ENCODE measurements around the gene TMEM132A. TPM values are rescaled to one million over a fixed set of nuclear protein-coding genes. Genes with fewer than 3 reads are reported as not detected.

Gene TMEM132A
- total RNA-seq, 3 donors from 2014 or later, result 2.9 to 11.0 (median 8.5) TPM

- intact Hi-C loops (cut with DNase I; ENCODE audit: low total_unique reads), result no loop called here
- TF ChIP-seq, protein P1, sequence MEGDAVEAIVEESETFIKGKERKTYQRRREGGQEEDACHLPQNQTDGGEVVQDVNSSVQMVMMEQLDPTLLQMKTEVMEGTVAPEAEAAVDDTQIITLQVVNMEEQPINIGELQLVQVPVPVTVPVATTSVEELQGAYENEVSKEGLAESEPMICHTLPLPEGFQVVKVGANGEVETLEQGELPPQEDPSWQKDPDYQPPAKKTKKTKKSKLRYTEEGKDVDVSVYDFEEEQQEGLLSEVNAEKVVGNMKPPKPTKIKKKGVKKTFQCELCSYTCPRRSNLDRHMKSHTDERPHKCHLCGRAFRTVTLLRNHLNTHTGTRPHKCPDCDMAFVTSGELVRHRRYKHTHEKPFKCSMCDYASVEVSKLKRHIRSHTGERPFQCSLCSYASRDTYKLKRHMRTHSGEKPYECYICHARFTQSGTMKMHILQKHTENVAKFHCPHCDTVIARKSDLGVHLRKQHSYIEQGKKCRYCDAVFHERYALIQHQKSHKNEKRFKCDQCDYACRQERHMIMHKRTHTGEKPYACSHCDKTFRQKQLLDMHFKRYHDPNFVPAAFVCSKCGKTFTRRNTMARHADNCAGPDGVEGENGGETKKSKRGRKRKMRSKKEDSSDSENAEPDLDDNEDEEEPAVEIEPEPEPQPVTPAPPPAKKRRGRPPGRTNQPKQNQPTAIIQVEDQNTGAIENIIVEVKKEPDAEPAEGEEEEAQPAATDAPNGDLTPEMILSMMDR (IDR thresholded peaks at IDR 0.05), result no peak
- TF ChIP-seq POLR2AphosphoS5 (IDR thresholded peaks at IDR 0.05) (no peak), POLR2A (IDR thresholded peaks at IDR 0.05) (no peak)
Measured at GRCh38 chr11:60937811-60938210, 13.6 kb downstream of the TMEM132A start.

DNA sequence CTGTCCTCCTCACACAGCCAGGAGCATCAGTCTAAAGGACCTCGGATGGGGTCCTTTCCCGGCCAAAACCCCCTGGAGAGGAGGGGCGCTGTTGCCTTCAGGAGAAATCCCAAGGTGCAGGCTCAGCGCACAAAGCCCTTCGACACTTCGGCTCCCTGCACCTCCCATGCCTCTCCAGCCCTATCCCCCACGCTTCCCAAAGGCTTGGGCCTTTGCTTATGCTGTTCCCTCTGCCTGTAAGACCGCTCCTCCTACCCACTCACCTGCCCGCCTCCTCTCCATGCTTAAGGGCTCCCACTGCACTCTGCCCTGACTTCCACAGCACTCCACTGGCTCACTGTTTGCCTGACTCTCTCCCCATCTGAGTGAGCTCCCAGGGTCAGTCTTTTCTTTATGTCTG is 14.2 kb downstream of the TMEM132A start:
- intact Hi-C loops (cut with DNase I; ENCODE audit: low total_unique reads), result no loop called here
- no peak overlapping the region for H3K27ac ChIP-seq
- H3K36me3 ChIP-seq, result no peaks in the 10 kb centered on the region
- no peak overlapping the region for H3K4me3 ChIP-seq
- H3K9me3 ChIP-seq, result no peaks in the 10 kb centered on the region
- no peaks in the 10 kb centered on the region for H3K27me3 ChIP-seq
- H3K4me1 ChIP-seq, result peaks cover 0 to 8% of the 10 kb centered on the region in 2 donors
- TF ChIP-seq POLR2AphosphoS5 (IDR thresholded peaks at IDR 0.05), result no peak
- TF ChIP-seq POLR2A (IDR thresholded peaks at IDR 0.05), result no peak
- TF ChIP-seq, protein P1 (IDR thresholded peaks at IDR 0.05), result no peak
- DNase-seq (ENCODE audit: low spot score in 2 of 2), result no peak

More at GRCh38 chr11:60937811-60938210, 13.6 kb downstream of the TMEM132A start:
- Histone ChIP-seq H3K4me1 (peaks cover 0 to 8% of the 10 kb centered on the region in 2 donors), H3K4me3 (no peak overlapping the region), H3K27ac (no peak overlapping the region), H3K36me3 (no peaks in the 10 kb centered on the region), H3K9me3 (no peaks in the 10 kb centered on the region), H3K27me3 (no peaks in the 10 kb centered on the region)
- no peak for DNase-seq (ENCODE audit: low spot score in 2 of 2)

- Histone ChIP-seq H3K27ac (no peak overlapping the region), H3K4me1 (peaks cover 0 to 8% of the 10 kb centered on the region in 2 donors), H3K27me3 (no peaks in the 10 kb centered on the region), H3K4me3 (no peak overlapping the region), H3K36me3 (no peaks in the 10 kb centered on the region), H3K9me3 (no peaks in the 10 kb centered on the region)
- DNase-seq (ENCODE audit: low spot score in 2 of 2), result no peak
- intact Hi-C loops (cut with DNase I; ENCODE audit: low total_unique reads), result no loop called here
- TF ChIP-seq POLR2A (IDR thresholded peaks at IDR 0.05) (no peak), POLR2AphosphoS5 (IDR thresholded peaks at IDR 0.05) (no peak)
- TF ChIP-seq, protein P1 (IDR thresholded peaks at IDR 0.05), result no peak
Measured at GRCh38 chr11:60939301-60939700, 15.0 kb downstream of the TMEM132A start.

DNA sequence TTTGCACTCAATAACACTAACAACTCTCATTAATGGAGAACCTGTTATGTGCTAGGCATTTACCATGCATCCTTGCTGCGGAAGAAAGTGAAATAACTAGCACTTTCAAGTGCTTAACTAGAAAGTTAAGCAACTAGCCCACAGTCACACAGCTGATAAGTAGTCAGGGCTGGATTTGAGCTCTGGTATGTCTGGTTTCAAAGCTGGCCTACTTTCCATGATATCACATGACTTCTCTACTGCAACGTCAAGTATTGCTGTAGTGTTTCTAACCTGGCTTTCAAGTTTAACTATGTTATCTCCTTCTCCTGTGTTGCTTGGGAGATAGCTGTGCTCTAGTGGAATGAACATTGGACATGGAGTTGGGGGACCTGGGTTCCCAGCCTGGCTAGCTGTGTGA is 15.6 kb downstream of the TMEM132A start:
- DNase-seq (ENCODE audit: low spot score in 2 of 2), result no peak
- Histone ChIP-seq H3K4me1 (peaks cover 0 to 8% of the 10 kb centered on the region in 2 donors), H3K27ac (no peak overlapping the region), H3K4me3 (no peak overlapping the region), H3K36me3 (no peaks in the 10 kb centered on the region), H3K27me3 (no peaks in the 10 kb centered on the region), H3K9me3 (no peaks in the 10 kb centered on the region)
- TF ChIP-seq POLR2AphosphoS5 (IDR thresholded peaks at IDR 0.05) (no peak), POLR2A (IDR thresholded peaks at IDR 0.05) (no peak)
- TF ChIP-seq, protein P1 (IDR thresholded peaks at IDR 0.05), result no peak
- intact Hi-C loops (cut with DNase I; ENCODE audit: low total_unique reads), result no loop called here

DNA sequence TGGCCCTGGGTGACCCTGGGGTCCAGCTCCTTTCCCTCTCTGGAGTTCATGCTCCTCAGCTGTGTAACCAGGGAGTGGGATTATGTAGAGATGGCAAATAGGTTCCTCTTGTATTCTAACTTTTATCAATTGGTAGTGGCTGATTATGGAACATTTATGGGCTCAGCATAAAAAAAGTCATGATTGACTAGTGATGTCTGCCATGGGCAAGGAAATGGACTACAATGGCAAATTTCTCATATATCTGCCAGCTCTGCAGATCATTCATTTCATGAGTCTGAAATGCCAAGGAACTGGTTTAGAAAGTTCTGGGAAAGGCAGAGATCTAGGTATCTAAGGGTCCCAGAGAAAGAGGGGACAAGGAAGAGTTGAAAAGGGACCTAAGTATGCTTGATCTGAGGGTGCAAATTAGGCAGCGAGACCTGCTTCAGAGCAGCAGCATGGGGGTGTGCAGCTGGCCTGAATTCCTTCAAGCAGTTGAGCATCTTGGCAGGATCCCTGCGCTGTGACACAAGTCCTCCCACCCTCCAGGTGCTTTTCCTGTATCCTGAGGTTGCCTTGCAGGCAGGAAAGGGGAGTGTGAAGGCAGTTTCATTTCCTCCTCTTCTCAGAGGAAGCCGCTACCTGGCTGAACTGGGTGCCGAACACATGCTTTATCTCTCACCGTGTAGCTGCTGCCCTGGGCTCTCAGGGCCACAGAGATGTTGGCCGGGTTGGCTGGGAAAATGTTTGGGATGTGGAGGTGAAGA is 17.3 kb downstream of the TMEM132A start:
- Histone ChIP-seq H3K27ac (peak overlapping the region; percentile 74 to 80), H3K27me3 (no peaks in the 10 kb centered on the region), H3K36me3 (no peaks in the 10 kb centered on the region), H3K4me3 (no peak overlapping the region), H3K4me1 (peaks cover 0 to 8% of the 10 kb centered on the region in 2 donors), H3K9me3 (no peaks in the 10 kb centered on the region)
- DNase-seq (ENCODE audit: low spot score in 2 of 2), result no peak
- TF ChIP-seq POLR2A (IDR thresholded peaks at IDR 0.05), result no peak
- no peak for TF ChIP-seq POLR2AphosphoS5 (IDR thresholded peaks at IDR 0.05)
- TF ChIP-seq, protein P1 (IDR thresholded peaks at IDR 0.05), result no peak
- intact Hi-C loops (cut with DNase I; ENCODE audit: low total_unique reads), result no loop called here
